T-helper 9 cell (primary cell): Measurements from ENCODE around the gene COTL1.
A peak's percentile ranks its signal among the peaks of the same experiment; 100 is the strongest.
"Not testable (repeated sequence)": the region's sequence is repeated elsewhere in the genome, so short reads cannot be mapped to it uniquely, and the experiment has no call there.

Experiments
- DNase-seq: peaks from one replicate; pipeline ENCODE4 v3.0.0-alpha.2; 2020

The COTL1 gene

GRCh38 chr16:84567286-84567962 lies 50.5 kb downstream of the COTL1 start:
- DNase-seq = no peak

GRCh38 chr16:84566545-84567257 lies 51.2 kb downstream of the COTL1 start:
- DNase-seq = no peak

GRCh38 chr16:84565669-84566495 lies 52.0 kb downstream of the COTL1 start:
- DNase-seq = no peak

- no peak for DNase-seq
Observed at GRCh38 chr16:84563786-84564420, 54.0 kb downstream of the COTL1 start.

GRCh38 chr16:84563064-84563715 lies 54.7 kb downstream of the COTL1 start:
- no peak for DNase-seq

- DNase-seq = no peak
Observed at GRCh38 chr16:84562174-84562815, 55.6 kb downstream of the COTL1 start.

- DNase-seq = no peak
Observed at GRCh38 chr16:84561291-84561690, 56.6 kb downstream of the COTL1 start.

- DNase-seq = no peak
Observed at GRCh38 chr16:84560269-84560668, 57.6 kb downstream of the COTL1 start.

- DNase-seq = no peak
Observed at GRCh38 chr16:84559311-84559932, 58.5 kb downstream of the COTL1 start.

- DNase-seq = not testable (repeated sequence)
Observed at GRCh38 chr16:84558850-84559249, 59.0 kb downstream of the COTL1 start.

- no peak for DNase-seq
Observed at GRCh38 chr16:84557504-84557903, 60.4 kb downstream of the COTL1 start.

GRCh38 chr16:84557059-84557458 lies 60.8 kb downstream of the COTL1 start:
- DNase-seq = no peak

GRCh38 chr16:84555418-84556196 lies 62.3 kb downstream of the COTL1 start:
- DNase-seq = no peak

GRCh38 chr16:84554627-84555328 lies 63.1 kb downstream of the COTL1 start:
- no peak for DNase-seq

GRCh38 chr16:84553873-84554399 lies 63.9 kb downstream of the COTL1 start:
- peak; percentile 28 for DNase-seq

GRCh38 chr16:84552135-84552534 lies 65.7 kb downstream of the COTL1 start:
- DNase-seq = no peak

GRCh38 chr16:84550096-84550495 lies 67.8 kb downstream of the COTL1 start:
- DNase-seq = no peak

GRCh38 chr16:84548971-84549844 lies 68.7 kb downstream of the COTL1 start:
- DNase-seq = peak; percentile 22

GRCh38 chr16:84548508-84548907 lies 69.4 kb downstream of the COTL1 start:
- DNase-seq = no peak
